Measurements from ENCODE around the gene KCNJ11. TPM values are rescaled to one million over a fixed set of nuclear protein-coding genes. Genes with fewer than 3 reads are reported as not detected.

Gene KCNJ11
- total and polyA plus RNA-seq, 10 of the 15 experiments (the other 5 are each of a cell fraction or from before 2014, with no cell fraction given), result 0.06 to 0.56 (median 0.21) TPM; not detected in 6

- WGBS (ENCODE audit: insufficient coverage, insufficient replicate concordance, low lambda C conversion rate, missing lambda C conversion rate), result 2% methylated on average over 52 of the region's 61 CpGs
- no TSS peak for BruUV-seq (replicated peaks)
- TF ChIP-seq SUZ12 (IDR thresholded peaks at IDR 0.05; ENCODE audit: unreplicated experiment) (no peak), CREM (IDR thresholded peaks at IDR 0.05; ENCODE audit: low read depth) (no peak), IRF5 (IDR thresholded peaks at IDR 0.05; ENCODE audit: borderline replicate concordance) (no peak), CREB1 (IDR thresholded peaks at IDR 0.05; ENCODE audit: low read depth) (no peak), NRF1 (conservative IDR thresholded peaks at IDR 0.05; ENCODE audit: low read depth, low read length) (no peak), ASH2L (IDR thresholded peaks at IDR 0.05; ENCODE audit: borderline replicate concordance, low read depth) (no peak), IKZF1 (conservative IDR thresholded peaks at IDR 0.05) (peak; percentile 39), ZSCAN29 (IDR thresholded peaks at IDR 0.05) (no peak), TARDBP (IDR thresholded peaks at IDR 0.05; ENCODE audit: borderline replicate concordance) (no peak), PKNOX1 (IDR thresholded peaks at IDR 0.05) (no peak), KDM1A (IDR thresholded peaks at IDR 0.05; ENCODE audit: borderline replicate concordance) (no peak), NFYA (IDR thresholded peaks at IDR 0.05; ENCODE audit: borderline replicate concordance, low read depth, low read length) (no peak), PAX8 (IDR thresholded peaks at IDR 0.05) (no peak), PML (IDR thresholded peaks at IDR 0.05; ENCODE audit: low read length) (no peak), CEBPB (IDR thresholded peaks at IDR 0.05; ENCODE audit: borderline replicate concordance in 1 of 2, low read depth in 2 of 2, low read length in 2 of 2) (no peak), IRF4 (IDR thresholded peaks at IDR 0.05; ENCODE audit: low read depth, low read length) (no peak), CTCF (IDR thresholded peaks at IDR 0.05 in 2 of 3, conservative IDR thresholded peaks at IDR 0.05 in 1 of 3; ENCODE audit: control insufficient read depth in 2 of 3, extremely low read depth in 1 of 3, insufficient read depth in 1 of 3, low read depth in 3 of 3, low read length in 3 of 3) (no peak), ETV6 (conservative IDR thresholded peaks at IDR 0.05 in 1 of 2, IDR thresholded peaks at IDR 0.05 in 1 of 2; ENCODE audit: borderline replicate concordance in 1 of 2, low read depth in 1 of 2) (no peak), SRF (IDR thresholded peaks at IDR 0.05; ENCODE audit: low read depth in 2 of 2, low read length in 2 of 2) (no peak), SUPT20H (IDR thresholded peaks at IDR 0.05; ENCODE audit: borderline replicate concordance, control insufficient read depth, low read depth, low read length) (no peak)
Measured at GRCh38 chr11:17351510-17352176, 36.8 kb downstream of the KCNJ11 start, which contains the start of gene NCR3LG1. Gene NCR3LG1 (plus strand): TSS chr11:17351800. CDS start chr11:17351970, 170 bp downstream.

More at GRCh38 chr11:17351510-17352176, 36.8 kb downstream of the KCNJ11 start, which contains the start of gene NCR3LG1:
- ChIA-PET CTCF (interaction anchor here (0.7 kb wide), 1 partner anchor 247 kb away, joined by 3 read pairs; no protein-coding TSS in a partner anchor), SMC1A (ENCODE audit: uncharacterized antibody, unreplicated experiment) (no interaction called here), RAD21 (ENCODE audit: unreplicated experiment) (no interaction called here), POLR2A (no interaction called here)
- intact Hi-C loops (cut with micrococcal nuclease; ENCODE audit: unreplicated experiment), result loop anchor here (2.0 kb wide), 1 partner anchor 121 kb away; no protein-coding TSS in a partner anchor
- H3K36me3 ChIP-seq (ENCODE audit: control insufficient read depth in 2 of 2, insufficient read depth in 2 of 2, low read length in 1 of 2), result no peaks in the 10 kb centered on the region
- in situ Hi-C loops (cut with MboI), result no loop called here
- H3K9me3 ChIP-seq (replicated peaks; ENCODE audit: control insufficient read depth, insufficient read depth, low read length), result no peaks in the 10 kb centered on the region; the same call in 2 of the 3 replicates
- FAIRE-seq, result no peak
- H4K20me1 ChIP-seq (ENCODE audit: control insufficient read depth, insufficient read depth), result no peaks in the 10 kb centered on the region
- peaks cover 12% of the 10 kb centered on the region for H3K4me1 ChIP-seq (ENCODE audit: control insufficient read depth, insufficient read depth, low read length)
- peaks cover 8 to 11% of the 10 kb centered on the region in 2 experiments; a peak in 3 of 4 replicates for H3K27me3 ChIP-seq (replicated peaks in 1 of 2; ENCODE audit: control insufficient read depth in 2 of 2, insufficient read depth in 2 of 2, low read length in 1 of 2)
- H2AFZ ChIP-seq (ENCODE audit: control insufficient read depth, low read depth, low read length), result peak within 1 kb of the TSS; percentile 43
- no peak within 1 kb of the TSS for H3K27ac ChIP-seq (ENCODE audit: control insufficient read depth, insufficient read depth)
- no peak within 1 kb of the TSS for H3K9ac ChIP-seq (ENCODE audit: control insufficient read depth, insufficient read depth, low read length)
- H3K79me2 ChIP-seq (ENCODE audit: control insufficient read depth, insufficient read depth, low read length), result no peaks in the 10 kb centered on the region
- DNase-seq (ENCODE audit: low read depth, low spot score), result no peak
- peak within 1 kb of the TSS; percentile 98 for H3K4me2 ChIP-seq (ENCODE audit: control insufficient read depth, insufficient read depth)
- H3K4me3 ChIP-seq, result peak within 1 kb of the TSS; percentile 68
- ATAC-seq, result peak; percentile 37; the same call in 2 of the 3 replicates
